GM19043 (cell line): ENCODE measurements around the gene AKAP1.
"Not testable (repeated sequence)": the region's sequence is repeated elsewhere in the genome, so short reads cannot be mapped to it uniquely, and the experiment has no call there.

Source experiments
- ATAC-seq: cut with Tn5 transposase; IDR thresholded peaks from one replicate; pipeline ENCODE4 v1.9.1; 2021; ENCODE audit warnings: low read depth; ENCODE audit not compliant: unreplicated experiment

Gene AKAP1

DNA sequence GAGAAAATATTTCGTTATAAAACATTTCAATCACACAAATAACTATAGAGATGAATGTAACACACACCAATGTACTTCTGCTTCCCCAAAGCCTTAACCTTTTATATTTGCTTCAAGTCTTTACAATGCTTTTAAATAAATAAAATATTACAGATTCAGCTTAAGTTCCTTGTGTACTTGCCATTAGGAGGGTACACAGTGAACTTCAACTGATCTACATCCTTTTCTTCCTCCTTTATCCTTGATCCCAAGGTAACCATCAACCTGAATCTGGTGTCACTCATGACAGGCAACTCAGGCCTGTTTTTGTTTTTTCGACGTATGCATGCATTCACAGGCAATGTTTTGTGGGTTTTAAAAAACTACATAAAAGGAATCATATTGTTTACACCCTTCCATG, 9.3 kb upstream of the AKAP1 start:
- ATAC-seq, result no peak

DNA sequence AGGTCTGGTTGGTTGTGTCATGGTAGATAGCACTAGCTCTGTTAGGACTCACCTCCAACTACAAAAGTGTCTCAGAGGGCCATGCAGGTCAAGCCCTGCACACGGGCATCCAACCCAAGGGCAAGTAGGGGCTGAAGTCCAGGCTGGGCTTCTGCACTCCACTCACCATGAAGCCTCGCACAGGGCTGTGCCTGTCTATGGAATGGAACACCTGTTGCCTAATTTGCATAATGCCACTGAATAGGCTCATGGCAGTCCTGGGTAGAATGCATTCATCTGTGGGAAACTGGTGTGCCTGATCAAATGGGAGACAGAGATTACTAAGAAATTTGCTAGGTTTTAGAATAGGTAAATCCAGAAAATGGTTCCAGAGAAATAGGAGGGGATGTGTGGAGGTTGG, 8.0 kb upstream of the AKAP1 start:
- no peak for ATAC-seq

DNA sequence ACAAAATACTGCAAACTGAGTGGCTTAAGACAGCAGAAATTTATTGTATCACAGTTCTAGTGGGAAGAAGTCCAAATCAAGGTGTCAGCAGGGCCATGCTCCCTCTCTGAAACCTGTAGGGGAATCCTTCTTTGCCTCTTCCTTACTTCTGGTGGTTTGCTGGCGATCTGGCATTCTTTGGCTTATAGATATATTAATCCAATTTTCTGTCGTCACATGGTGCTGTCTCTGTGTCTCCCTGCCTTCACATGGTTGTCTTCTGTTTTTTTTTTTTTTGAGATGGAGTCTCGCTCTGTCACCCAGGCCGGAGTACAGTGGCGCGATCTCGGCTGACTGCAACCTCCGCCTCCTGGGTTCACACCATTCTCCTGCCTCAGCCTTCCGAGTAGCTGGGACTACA, 6.8 kb upstream of the AKAP1 start:
- no peak for ATAC-seq

DNA sequence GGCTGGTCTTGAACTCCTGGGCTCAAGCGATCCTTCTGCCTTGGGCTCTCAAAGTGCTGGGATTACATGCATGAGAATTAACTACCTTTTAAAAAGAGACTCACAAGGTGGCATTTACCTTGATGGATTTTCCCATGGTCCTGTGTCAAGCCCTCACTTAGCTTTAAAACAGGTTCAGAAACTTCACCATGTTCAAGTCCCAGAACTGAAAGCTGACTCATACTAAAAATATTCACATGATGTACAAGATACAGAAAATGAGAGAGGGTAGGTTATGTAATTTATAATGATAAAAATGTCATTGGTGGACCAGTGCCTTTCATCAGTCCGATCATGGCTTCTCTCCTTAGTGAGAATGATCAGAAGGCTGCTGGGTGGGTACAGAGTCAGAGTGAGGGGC, 4.3 kb upstream of the AKAP1 start:
- ATAC-seq, result no peak

DNA sequence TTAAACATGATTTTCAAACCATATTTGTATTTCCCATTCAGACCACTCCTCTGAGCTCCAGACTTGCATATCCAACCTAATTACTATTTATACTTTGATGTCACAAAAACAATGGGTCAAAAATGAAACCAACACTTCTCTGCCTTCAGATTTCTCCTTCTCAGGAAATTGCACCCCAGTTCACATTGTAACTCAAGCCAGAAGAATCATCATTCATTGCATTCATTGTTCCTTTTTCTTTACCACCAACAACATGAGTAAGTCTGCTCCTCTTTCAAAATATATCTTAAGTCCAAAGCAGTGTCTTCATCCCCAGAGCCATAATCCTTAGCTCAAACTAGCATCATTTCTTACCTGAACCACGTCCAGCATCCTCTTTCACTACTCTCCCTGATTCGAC, 2.6 kb upstream of the AKAP1 start:
- ATAC-seq, result no peak

DNA sequence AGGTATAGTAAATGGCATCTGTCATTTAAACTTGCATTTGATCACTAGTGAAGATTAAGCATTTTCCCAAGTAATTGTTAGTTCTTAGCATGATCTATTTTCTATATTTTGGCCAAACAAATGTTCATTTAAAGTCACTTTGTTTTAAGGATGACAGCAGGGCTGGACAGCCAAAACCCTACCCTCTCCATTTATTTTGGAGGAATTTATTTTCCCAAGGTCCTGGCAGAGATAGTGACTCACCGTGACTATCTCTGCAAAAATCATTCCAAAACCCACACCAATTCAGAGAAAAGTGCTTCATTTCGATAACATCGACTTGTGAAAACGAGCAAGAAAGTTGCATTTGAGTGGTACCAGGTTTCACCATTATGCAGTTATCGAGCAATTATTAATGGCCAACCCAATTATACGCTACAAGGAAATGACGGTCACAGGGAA, 665 bp upstream of the AKAP1 start:
- peak; percentile 26 for ATAC-seq

DNA sequence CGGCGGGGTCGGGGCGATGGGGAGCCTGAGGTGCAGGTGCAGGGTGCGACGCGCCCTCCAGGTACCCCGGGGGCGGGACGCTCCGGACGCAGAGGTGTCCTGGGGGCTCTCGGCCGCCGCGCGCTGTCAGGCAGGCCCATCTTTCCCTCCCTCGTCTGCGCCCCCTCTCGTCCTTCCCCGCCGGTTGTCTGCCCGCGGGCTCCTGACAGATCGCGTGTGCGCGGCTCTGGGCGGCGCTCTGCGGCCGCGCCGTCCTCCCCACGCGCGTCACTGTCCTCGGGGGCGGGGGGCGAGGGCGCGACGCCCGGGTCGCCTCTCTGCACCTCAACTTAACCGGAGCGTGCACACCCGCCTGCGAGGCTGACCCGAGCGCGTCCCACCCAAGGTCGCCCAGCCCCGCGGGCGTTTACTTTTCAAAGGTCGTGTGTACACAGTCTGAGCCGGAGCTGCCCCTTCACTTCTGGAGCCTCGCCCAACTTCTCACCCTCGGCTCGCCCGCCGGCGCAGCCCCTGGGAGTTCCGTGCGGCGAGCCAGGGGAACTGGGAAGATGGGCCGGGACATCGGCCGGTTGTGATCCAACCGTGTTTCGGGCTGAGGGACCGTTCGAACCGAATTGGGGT, 512 bp downstream of the AKAP1 start:
- no peak for ATAC-seq

DNA sequence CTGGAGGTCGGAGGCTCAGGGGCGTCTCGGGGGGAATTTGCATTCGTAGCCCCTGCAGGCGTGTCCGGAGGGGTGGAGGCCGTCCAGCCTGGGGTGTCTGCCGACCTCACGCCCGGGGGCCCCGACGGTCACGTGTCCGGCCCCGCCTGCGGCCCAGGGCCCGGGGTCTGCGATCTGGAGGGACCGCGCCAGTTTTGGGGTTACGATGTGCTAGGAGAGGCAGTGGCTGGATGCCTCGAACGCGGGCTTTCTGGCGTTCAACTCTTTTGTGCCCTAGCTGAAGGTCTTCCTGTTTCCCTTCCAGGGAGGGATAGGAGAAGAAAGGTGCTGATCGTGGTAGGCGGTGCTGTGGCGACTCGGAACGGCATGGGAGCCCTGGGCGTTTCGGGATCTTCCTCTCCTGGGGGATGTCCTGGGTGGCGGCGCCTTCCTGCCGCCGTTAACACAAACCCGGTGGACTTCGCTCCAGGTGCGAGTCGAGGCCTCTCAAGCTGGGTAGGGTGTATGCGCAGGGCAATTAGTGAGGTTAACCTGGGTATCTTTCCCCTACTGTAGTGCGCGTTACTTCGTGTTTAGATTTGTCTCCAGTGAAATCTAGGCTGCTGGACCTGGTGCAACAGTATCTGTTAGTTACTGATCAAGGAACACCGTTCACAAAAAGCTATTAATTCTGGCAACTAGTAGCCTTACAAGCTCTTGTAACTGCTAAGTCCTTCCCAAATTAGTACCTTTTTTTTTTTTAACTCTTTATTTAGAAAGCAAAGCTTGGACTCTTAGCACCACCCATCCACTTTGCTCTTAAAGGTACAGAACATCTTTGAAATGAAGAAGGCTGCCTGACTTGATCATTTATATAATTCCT, 1.3 kb downstream of the AKAP1 start:
- no peak for ATAC-seq

DNA sequence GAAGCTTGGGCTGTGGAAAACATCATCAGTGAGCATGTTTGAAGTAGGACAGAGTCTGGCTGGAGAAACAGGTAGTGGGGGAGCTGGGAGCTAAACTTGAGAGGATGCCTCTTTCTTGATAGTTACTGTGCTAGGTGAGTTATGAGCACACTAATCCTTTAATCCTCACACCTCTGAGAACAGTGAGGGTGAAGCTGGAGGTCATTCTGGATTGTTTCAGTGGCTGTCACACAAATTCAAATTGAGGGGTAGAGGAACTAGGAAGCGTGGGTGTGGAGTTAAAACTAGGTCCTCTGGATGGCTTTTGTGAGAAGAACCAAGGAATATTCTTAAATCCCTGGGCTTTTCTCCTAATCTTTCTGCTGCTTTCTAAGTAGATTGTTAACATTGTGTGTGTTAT, 3.3 kb downstream of the AKAP1 start:
- no peak for ATAC-seq

DNA sequence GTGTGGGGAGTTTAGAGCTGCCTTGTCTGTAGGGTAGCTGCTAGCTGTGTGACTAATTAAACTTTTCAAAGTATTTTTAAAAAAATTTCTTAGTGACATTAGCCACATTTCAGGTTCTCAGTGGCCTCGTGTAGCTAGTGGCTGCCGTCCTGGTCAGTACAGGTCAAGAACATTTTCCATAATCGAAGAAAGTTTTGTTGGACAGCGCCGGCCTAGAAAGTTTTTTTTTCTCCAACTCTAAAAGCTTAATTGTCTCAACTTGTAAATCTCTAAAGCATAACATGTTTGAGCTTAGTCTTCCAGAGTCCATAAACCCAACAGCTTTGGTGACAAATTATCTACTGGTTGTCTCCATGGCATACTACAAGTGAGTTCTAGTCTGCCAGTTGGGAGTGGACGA, 4.3 kb downstream of the AKAP1 start:
- no peak for ATAC-seq

DNA sequence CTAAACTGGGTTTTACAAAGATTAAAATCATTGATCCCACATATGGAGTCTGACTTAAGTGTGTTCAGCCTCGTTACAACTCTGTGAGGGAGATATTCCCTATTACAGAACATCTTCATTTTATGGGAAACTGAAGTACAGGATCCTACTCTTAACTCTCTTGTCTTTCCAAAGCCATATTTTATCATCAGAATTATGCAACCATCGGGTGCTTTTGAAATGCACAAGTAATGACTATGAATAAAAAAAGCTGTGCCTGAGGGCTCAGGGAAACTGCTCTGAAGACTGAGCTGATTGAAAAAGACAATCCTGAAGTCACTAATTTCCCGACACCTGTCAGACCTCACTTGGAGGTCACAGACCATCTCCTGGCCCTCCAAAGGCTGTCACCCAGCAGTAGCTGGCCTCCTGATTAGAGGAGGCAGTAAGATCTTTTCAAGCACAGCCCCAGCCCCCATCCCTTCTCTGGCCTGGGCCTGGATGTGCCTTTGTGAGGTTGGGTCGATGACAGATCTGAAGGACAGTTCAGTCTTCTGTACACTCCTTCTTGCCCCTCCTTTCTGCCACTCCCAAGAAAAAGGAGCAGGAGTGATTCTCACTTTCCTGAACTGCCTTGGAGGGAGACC, 5.6 kb downstream of the AKAP1 start:
- no peak for ATAC-seq

DNA sequence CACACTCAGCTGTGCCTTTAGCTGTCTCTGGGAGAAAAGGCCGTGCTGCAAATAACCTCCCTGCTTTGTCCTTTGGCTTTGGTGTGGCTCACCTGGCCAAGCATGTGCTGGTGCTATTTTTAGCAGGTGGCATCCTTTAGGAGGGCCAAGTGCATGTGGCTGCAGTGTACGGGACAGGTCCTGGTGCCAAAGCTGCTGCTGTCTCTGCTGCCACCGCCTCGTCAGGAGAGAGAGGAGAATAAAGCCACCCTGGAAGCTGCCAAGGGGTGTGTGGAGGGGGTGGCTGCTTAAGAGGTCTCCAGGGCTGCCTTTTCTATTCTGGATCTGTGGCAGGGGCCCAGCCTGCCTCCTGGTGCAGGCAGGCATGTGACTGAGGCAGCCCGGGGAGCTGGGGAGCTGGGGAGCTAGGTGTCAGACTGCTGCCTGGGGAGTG, 6.2 kb downstream of the AKAP1 start:
- ATAC-seq, result no peak

DNA sequence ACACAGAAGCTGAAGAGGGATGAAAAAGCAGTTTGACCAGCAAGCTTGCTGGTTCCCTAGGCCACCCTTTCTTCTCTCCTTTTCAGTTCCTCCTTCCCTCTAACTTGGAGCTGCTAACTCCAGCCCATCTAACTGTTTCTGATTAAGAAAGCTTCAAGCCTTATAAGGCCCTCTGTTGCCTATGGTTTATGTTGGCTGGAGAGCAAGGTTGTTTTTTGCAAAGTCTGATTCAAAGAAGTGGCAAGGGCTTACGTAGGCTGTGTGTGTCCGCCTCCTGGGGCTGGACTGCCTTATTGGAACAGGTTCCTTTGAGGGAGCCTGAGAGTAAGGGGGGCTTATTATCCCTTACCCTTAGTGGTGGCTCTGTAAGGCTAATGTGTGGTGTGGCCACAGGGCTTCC, 7.1 kb downstream of the AKAP1 start:
- ATAC-seq, result no peak

DNA sequence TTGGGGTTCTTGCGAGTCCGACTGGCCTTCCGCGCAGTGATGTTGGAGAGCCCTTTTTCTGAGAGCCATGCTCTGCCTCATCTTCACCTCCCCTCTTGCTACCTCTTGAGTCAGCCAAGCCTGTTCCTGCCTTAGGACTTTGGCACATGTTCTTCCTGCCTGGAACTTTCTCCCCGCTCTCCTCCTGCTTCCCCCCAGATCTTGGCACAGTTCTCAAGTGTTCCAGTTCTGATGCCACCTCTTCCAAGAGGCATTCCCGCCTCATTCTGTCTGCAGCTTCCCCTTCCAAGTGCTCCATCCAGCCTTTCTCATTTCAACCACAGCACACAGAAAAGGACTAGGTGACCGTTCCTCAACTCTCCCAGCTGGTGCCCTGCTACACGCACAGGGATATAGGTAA, 7.7 kb downstream of the AKAP1 start:
- no peak for ATAC-seq

DNA sequence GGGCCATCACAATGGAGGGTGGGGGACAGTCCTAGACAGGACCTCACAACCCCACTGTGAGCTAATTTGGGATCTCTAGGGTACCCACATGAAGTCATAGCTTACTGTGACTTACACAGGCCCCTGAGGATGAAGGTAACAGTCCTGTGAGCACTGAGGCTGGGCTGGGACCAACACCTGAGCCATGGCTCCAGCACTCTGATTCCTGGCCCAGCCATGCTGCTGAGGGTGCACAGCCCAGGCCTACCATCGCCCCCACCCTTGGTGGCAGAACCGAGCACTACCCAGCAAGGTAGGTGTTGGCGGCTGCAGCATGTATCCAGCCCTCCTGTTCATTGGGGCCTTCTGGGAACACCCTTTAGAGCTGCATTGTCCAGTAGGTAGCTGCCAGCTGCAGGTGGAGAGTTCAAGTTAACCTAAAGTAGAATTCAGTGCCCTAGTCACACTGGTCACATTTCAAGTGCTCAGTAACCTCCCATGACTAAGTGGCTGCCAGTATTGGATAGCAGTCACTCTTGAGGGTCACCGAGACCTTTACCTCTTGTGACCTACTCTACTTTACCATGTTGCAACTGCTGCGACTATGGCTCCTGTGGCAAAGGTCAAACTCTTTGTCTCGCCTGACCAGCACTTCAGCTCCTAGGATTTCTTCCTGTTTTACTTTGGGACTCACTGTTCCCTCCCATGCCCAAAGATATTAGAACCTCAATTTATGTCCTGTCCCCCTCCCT, 11.6 kb downstream of the AKAP1 start:
- no peak for ATAC-seq

DNA sequence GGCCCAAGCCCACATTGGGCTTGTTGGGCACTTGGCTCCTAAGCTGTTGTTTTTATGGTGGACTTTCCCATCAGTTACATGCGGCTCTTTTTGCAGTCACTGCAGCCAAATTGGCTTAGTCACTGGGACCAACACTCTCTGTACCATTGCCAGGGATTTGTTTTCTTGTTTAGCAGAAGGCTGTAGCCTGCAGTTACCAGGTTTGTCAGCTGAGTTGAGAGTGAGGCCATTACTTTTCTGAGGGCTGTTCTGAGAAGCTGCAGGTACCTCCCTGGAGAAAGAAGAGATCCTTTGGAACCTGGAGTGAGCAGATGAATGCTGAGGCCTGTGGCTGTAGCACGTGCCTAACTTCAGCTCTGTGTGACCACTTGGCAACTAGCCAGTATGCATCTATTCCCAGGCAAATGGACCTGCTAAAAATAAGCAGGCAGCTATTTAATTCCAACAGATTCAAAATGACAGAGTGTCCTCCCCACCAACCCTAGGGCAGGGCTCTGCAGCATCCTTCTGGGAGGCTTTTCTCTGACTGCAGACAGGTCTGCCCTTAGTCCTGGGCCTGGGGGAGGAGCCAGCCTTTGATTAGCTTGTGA, 12.9 kb downstream of the AKAP1 start:
- no peak for ATAC-seq

DNA sequence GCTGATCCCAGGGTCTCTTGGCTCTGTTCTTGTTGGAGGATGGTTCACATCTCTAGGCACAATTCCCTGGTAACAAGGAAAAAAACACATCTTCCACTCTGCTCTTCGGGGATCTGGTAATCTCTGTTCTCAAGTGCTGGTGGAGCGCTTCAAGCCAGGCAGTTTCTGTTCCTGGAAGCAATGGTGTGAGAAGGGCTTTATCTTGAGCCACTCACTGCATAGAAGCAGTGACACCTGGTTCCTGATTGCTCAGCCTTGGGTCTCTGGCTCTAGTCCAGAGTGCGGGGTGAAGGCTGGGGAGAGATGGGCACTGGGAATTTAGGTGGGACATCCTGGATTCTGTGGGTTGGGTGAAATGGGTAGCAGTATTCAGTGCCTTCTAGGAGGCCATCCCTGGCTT, 14.1 kb downstream of the AKAP1 start:
- peak; percentile 81 for ATAC-seq

DNA sequence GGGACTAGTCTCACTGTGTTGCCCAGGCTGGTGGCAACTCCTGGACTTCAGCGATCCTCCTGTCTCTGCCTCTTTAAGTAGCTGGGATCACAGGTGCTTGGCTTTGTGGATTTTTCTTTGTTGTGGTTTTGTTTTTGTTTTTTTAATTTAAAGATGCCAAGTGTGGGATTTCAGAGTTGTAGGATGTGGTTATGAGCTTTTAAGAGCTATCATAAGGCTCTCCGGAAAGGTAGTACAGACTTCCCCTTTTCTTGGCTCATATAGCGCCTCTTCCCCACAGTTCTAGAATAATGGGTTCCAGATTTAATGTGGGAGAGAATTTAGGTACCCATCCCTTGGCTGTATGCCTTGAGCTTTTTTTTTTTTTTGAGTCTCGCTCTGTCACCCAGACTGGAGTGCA, 17.1 kb downstream of the AKAP1 start:
- ATAC-seq, result no peak

DNA sequence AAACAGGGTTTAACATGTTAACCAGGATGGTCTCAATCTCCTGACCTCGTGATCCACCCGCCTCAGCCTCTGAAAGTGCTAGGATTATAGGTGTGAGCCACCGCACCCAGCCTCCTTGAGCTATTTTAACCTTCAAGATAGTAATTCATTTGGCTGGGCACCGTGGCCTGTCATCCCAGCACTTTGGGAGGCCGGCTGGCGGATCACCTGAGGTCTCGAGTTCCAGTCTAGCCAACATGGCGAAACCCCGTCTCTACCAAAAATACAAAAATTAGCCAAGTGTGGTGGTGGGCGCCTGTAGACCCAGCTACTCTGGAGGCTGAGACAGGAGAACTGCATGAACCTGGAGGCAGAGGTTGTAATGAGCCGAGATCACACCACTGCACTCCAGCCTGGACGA, 17.6 kb downstream of the AKAP1 start:
- not testable (repeated sequence) for ATAC-seq

DNA sequence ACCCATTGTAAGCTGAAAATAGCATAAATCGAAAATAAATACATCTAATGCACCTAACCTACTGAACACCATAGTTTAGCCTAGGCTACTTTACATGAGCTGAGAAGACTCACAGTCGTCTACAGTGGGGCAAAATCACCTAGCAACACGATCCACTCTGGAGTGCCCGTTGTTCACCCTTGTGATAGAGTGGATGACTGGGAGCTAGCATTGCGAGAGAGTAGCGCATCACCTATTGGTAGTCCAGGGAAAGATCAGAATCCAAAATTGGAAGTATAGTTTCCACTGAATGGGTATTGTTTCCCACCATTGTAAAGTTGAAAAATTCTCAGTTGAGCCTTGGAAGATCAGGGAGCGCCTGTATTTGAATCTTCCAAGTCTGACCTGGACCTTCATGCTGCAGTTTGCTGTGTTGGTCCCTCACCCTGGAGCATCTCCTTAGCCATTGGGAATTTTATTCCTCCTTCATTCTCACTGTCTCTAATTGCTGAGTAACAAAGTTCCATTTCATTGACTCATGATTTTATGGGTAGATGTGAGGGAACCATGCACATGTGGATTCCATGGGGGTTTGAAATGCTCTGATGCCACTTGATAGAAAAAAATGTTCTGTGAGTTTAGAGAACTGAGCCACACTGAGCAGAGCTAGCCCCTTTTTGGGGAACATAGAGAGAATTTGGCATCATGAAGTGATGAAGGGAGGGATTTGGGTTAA, 19.6 kb downstream of the AKAP1 start:
- ATAC-seq, result no peak
